DND-41 (cell line): ENCODE results near the gene MCL1.

ENCODE experiments used
- CTCF ChIP-seq: IDR thresholded peaks from 2 replicates; pipeline ENCODE4 v1.5.1; 2012; ENCODE audit warnings: borderline replicate concordance, low read length, moderate library complexity, mild to moderate bottlenecking; ENCODE audit not compliant: poor library complexity, severe bottlenecking; ENCODE audit errors: extremely low read depth
- EZH2 ChIP-seq: IDR thresholded peaks from 3 replicates; pipeline ENCODE4 v1.6.1; 2012; ENCODE audit warnings: borderline replicate concordance, low read depth, mild to moderate bottlenecking, moderate library complexity, low read length, inconsistent platforms; ENCODE audit not compliant: severe bottlenecking

DNA sequence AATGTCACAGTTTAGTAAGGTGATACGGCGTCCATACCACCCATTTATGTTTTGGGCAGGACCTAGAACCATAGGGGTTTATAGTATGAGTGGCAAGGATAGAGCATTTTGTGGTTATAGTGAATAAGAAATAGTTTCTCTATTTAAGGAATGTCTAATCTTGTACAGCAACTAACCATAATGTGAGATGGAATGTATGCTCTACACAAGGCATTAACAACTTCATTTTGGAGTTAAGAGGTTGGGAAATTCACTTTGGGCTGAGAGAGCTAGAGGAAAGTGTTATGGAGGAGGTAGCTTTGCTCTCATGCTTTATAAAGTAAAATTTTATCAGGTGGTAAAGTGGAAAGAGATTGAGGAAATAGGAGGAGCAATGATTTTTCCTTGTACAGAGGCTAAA is 3.0 kb upstream of the MCL1 start:
- TF ChIP-seq CTCF (no peak), EZH2 (no peak)
